Activated T-cell treated with anti-CD3 and anti-CD28 coated beads, Interleukin-2, amount 50 U/mL, for 72 hours (primary cell): ENCODE results near the gene BCAP31. TPM values are rescaled to one million over a fixed set of nuclear protein-coding genes. Genes with fewer than 3 reads are reported as not detected.
A peak's percentile ranks its signal among the peaks of the same experiment; 100 is the strongest.
"Not testable (repeated sequence)": the region's sequence is repeated elsewhere in the genome, so short reads cannot be mapped to it uniquely, and the experiment has no call there.

Source experiments
- ATAC-seq, 2 donors: fragments of 150-1000 bp; cut with Tn5 transposase; replicated peaks in 1 of 2; 2 replicates each; pipeline ENCODE4 v1.10.0; 2021; ENCODE audit warnings: moderate library complexity in 2 of 2, mild to moderate bottlenecking in 1 of 2
- DNase-seq, 2 donors: peaks; one replicate each; pipeline ENCODE4 v3.0.0; 2021 to 2022; ENCODE audit warnings: mixed read lengths in 1 of 2
- H3K27ac Mint-ChIP-seq: one replicate; pipeline ENCODE4 v1.8.0; 2022; ENCODE audit warnings: mild to moderate bottlenecking, moderate library complexity, mixed read lengths
- H3K27me3 Mint-ChIP-seq: one replicate; pipeline ENCODE4 v1.8.0; 2022; ENCODE audit warnings: low read depth, mixed read lengths
- H3K36me3 Mint-ChIP-seq, 2 donors: one replicate each; pipeline ENCODE4 v1.8.0; 2022; ENCODE audit warnings: mixed read lengths in 2 of 2, mild to moderate bottlenecking in 1 of 2; ENCODE audit not compliant: insufficient read depth in 2 of 2
- H3K4me1 Mint-ChIP-seq: one replicate; pipeline ENCODE4 v1.8.0; 2022; ENCODE audit warnings: low read depth, mixed read lengths
- H3K4me3 Mint-ChIP-seq, 2 donors: one replicate each; pipeline ENCODE4 v1.8.0; 2022; ENCODE audit warnings: mild to moderate bottlenecking in 2 of 2, mixed read lengths in 2 of 2, moderate library complexity in 2 of 2
- H3K9me3 Mint-ChIP-seq, 2 donors: one replicate each; pipeline ENCODE4 v1.8.0; 2022; ENCODE audit warnings: mixed read lengths in 2 of 2
- total RNA-seq, 2 donors: library from RNA; stranded (reverse); gene quantifications; one replicate each; pipeline ENCODE4 v1.2.3, GENCODE V29; 2022

Gene BCAP31
- total RNA-seq, 2 donors from 2014 or later: 91.5 to 94.1 TPM

DNA sequence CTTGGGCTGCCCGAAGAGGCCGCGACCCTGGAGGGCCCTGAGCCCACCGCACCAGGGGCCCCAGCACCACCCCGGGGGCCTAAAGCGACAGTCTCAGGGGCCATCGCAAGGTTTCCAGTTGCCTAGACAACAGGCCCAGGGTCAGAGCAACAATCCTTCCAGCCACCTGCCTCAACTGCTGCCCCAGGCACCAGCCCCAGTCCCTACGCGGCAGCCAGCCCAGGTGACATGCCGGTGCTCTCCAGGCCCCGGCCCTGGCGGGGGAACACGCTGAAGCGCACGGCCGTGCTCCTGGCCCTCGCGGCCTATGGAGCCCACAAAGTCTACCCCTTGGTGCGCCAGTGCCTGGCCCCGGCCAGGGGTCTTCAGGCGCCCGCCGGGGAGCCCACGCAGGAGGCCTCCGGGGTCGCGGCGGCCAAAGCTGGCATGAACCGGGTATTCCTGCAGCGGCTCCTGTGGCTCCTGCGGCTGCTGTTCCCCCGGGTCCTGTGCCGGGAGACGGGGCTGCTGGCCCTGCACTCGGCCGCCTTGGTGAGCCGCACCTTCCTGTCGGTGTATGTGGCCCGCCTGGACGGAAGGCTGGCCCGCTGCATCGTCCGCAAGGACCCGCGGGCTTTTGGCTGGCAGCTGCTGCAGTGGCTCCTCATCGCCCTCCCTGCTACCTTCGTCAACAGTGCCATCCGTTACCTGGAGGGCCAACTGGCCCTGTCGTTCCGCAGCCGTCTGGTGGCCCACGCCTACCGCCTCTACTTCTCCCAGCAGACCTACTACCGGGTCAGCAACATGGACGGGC lies 1.0 kb upstream of the BCAP31 start:
- no peak for ATAC-seq
- Mint-ChIP-seq H3K36me3 (peaks cover 0 to 2% of the 10 kb centered on the region in 2 donors), H3K4me1 (peaks cover 19% of the 10 kb centered on the region), H3K27ac (peak overlapping the region; percentile 33), H3K27me3 (peaks cover 5% of the 10 kb centered on the region), H3K9me3 (no peaks in the 10 kb centered on the region), H3K4me3 (peak overlapping the region; percentile 65 to 73)
- DNase-seq: peak; percentile 14 to 22

DNA sequence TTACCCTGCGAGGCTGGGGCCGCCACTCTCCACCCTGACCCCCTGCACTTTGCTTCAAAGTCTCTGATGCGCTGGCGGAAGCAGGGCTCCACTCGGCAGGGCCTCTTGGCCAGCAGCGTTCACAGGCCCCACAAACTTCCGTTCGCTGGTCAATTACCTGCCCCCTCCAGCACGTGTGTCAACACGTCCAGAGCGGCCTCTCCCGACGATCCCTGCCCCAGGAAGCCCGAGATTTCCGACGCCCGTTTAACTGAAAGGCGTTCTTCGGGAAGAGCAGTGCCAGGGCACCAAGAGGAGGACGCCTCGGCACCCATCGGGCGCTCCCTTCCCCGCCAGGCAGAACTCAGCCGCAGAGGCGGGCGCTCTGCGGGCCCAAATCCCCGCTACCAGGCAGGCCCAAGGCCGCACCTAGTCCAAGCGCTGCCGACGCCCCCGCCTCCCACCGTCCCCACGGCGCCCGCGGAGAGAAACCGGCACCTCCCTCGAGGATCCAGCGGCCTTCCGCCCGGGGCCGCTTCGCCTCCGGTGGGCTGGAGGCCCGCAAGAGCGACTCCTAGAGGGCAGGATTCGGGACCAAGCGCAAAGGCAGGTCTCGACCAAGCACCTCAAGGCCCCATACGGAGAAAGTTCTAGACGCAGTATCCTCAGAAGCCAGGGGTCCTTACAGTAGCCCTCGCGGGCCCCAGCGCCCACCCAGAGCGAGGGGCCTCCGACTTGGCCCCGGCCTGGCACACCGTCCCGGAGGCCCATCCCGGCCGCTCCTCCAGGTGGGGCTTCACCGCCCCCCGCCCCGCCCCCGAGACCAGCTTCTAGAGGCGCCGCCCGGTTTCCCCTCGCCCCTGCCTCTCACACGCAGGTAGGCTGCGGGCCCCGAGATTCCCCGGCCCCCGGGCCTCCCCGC lies 586 bp downstream of the BCAP31 start:
- Mint-ChIP-seq H3K4me3 (peak overlapping the region; percentile 88 to 89), H3K36me3 (peaks cover 0 to 6% of the 10 kb centered on the region in 2 donors), H3K4me1 (peaks cover 23% of the 10 kb centered on the region), H3K27me3 (peaks cover 5% of the 10 kb centered on the region), H3K9me3 (no peaks in the 10 kb centered on the region), H3K27ac (peak overlapping the region; percentile 72)
- ATAC-seq: peak; percentile 49 to 61
- peak; percentile 66 to 69 for DNase-seq

DNA sequence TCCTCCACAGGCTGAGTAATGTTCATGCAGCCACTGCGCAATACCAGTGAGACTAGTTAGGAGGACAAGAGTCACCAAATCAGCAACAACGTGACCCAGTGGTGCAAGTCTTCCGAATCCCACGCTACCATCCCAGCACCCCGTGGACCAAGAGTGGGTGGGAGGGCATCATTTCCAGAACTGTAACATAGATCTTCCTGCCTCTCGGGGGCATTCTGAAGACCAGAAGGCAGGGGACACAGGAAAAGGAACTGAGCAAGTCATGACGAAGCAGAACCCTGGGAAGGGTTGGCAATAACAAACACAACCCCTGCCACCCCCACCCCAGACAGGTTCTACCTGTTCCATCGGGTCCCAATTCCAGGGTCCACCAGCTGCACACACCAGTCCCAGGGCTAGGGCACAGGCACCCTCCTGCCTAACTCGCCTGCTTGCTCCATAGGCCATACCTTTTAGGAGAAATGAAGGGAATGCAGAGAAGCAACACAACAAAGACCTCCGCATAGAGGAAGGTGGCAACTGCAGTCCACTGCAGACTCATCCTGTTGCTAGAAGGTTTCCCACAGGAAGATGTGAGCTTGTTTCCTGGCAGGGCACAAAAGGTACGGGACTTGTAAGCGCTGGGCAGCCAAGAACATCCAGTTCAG lies 1.4 kb downstream of the BCAP31 start:
- Mint-ChIP-seq H3K4me1 (peaks cover 23% of the 10 kb centered on the region), H3K27me3 (peaks cover 6% of the 10 kb centered on the region), H3K9me3 (no peaks in the 10 kb centered on the region), H3K27ac (peak overlapping the region; percentile 74), H3K36me3 (peaks cover 0 to 7% of the 10 kb centered on the region in 2 donors), H3K4me3 (peak overlapping the region; percentile 88 to 89)
- DNase-seq: no peak
- no peak for ATAC-seq

DNA sequence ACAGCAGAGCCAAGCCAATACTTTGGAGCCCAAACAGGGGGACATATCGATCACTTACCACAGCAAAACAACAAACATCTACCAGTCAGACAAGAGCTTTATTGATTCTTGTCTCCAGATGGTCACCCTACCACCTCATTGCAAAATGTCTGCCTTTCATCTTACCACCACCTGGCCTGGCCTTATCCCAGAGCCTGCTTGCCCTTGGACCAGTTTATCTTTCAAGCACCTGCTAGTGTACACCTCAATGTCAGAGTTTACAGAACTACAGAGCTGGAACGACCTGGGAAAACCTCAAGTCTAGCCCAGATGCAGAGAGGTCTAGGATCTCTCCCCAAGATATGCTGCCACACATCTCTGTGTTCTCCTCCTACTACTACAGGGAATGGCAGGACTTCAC lies 4.5 kb downstream of the BCAP31 start:
- Mint-ChIP-seq H3K9me3 (no peaks in the 10 kb centered on the region), H3K4me3 (no peak overlapping the region), H3K4me1 (peaks cover 16% of the 10 kb centered on the region), H3K27me3 (peaks cover 6% of the 10 kb centered on the region), H3K36me3 (peaks cover 0 to 12% of the 10 kb centered on the region in 2 donors), H3K27ac (no peak overlapping the region)
- ATAC-seq (no peak), DNase-seq (no peak)

DNA sequence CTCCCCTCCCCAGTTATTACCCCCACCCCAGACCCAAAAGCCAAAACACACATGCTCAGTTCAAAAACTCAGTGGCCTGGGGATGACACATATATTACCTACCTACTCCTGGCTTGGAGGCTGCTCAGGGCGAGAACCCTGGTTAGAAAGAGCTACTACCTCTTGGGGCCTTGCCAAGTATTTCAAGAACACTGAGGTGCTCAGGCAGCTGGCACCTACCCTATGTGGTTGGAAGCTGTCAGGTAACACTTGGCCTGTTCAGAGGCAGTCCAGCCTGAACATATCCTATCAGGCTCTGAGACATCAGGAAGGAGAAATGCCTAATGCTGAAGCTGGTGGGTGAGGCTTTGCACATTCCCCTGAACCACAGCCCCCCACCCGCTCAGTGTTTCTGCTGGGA lies 4.9 kb downstream of the BCAP31 start:
- Mint-ChIP-seq H3K27me3 (peaks cover 6% of the 10 kb centered on the region), H3K36me3 (peaks cover 0 to 12% of the 10 kb centered on the region in 2 donors), H3K4me1 (peaks cover 16% of the 10 kb centered on the region), H3K27ac (no peak overlapping the region), H3K4me3 (no peak overlapping the region), H3K9me3 (no peaks in the 10 kb centered on the region)
- ATAC-seq: no peak
- DNase-seq: no peak

DNA sequence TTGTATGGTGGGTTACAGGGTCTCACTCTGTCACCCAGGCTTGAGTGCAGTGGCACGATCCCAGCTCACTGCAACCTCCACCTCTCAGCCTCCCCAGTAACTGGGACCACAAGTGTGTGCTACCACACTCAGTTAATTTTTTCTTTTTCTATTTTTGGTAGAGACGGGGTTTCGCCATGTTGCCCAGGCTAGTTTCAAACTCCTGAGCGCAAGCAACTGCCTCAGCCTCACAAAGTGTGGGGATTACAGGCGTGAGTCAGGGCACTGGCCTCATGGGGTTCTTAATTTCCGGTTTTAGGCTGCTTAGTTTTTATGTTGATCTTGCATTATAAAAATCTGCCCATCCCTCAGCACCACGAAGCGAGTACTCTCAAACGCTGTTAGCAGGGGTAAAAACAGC lies 6.7 kb downstream of the BCAP31 start:
- Mint-ChIP-seq H3K4me1 (peaks cover 11% of the 10 kb centered on the region), H3K36me3 (peaks cover 3 to 10% of the 10 kb centered on the region in 2 donors), H3K4me3 (no peak overlapping the region), H3K27ac (no peak overlapping the region), H3K27me3 (peaks cover 12% of the 10 kb centered on the region), H3K9me3 (no peaks in the 10 kb centered on the region)
- DNase-seq (no peak), ATAC-seq (no peak)

DNA sequence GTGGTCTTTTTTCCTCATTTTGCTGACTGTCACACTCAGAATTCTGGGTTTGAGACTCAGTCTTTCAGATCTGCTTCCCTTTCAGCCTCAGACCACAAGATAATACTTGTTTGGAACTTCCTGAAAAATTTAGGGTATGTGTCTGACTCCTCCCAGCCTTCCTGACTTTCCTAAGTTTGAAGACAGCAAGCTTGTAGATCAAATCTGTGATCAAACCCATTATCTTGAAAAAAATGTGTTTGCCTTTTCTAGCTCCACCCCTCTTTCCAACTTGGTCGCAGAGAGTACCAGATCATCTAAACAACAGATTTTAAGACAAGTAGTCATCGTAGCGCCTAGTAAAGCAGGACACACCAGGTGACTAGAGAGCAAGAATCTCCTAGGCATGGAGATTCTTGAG lies 9.9 kb downstream of the BCAP31 start:
- H3K27me3 Mint-ChIP-seq: peaks cover 12% of the 10 kb centered on the region
- H3K9me3 Mint-ChIP-seq: no peaks in the 10 kb centered on the region
- no peak overlapping the region for H3K4me3 Mint-ChIP-seq
- peak overlapping the region; percentile 15 for H3K27ac Mint-ChIP-seq
- ATAC-seq (no peak), DNase-seq (no peak)
- peaks cover 3 to 15% of the 10 kb centered on the region in 2 donors for H3K36me3 Mint-ChIP-seq
- H3K4me1 Mint-ChIP-seq: peaks cover under 1% of the 10 kb centered on the region

DNA sequence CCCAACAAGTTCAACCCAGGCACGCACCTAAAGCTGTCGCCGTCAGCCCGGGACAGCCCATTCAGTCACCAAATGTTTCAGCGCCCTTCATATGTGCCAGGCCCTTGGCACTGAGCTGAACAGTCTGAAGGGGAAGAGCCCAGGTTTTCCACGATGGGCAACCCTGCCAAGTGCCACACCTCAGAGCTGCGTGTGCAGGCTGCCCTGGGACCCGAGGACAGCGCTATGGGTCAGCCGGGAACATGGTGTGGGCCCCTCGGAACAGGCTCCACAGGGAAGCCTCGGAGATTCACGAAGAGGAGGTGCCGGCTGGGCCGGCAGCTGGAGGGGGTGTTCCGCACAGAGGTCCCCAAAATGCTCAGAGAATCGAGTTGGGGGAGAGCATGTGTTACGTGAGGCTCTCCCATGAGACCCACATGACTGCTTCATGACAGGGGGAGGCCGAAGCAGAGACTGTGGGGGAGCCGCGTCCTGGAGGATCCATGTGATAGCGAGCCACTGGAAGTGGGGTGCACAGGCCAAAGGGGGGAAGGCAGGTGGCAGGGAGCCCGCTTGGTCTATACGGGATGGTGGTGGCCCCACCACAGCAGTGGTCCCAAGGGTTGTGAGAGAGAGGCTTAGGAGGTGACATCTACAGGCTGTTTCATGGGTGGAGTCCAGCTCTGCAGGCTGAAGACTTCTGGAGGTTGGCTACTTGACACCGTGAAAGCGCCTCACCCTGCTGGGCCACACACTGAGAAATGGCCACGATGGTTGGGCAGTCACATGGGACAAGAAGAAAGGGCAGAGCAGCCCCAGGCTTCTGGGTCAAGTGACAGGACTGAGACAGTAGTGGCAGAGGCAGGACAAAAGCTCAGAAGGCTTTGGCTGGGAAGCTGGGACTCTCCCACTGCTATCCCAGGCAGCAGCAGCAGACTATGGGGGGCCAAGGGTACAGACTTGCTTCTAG lies 14.2 kb downstream of the BCAP31 start:
- Mint-ChIP-seq H3K27me3 (peaks cover 15% of the 10 kb centered on the region), H3K36me3 (peaks cover 3 to 5% of the 10 kb centered on the region in 2 donors), H3K9me3 (no peaks in the 10 kb centered on the region), H3K27ac (no peak overlapping the region), H3K4me3 (no peak overlapping the region), H3K4me1 (peaks cover 4% of the 10 kb centered on the region)
- no peak for ATAC-seq
- DNase-seq: no peak

DNA sequence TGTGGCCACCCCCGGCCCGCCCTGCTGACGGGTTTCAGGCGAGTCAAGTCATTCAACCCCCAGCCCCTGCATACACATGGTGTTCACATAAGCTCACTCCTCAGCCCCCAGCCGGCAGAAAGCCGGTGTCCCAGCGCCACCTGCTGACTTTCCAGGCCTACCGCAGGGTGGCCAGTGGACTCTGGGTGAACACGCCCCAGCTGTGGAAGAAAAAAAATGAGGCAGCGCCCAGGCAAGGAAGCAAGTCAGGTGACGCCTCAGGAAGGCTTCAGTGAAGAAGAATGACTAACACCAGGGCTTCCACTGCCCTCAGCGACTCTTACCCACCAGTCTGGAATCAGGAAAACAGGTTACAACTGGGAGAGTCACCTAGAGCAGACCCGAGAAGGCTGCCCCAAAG lies 15.8 kb downstream of the BCAP31 start:
- H3K27ac Mint-ChIP-seq: no peak overlapping the region
- H3K36me3 Mint-ChIP-seq: peaks cover under 1 to 5% of the 10 kb centered on the region in 2 donors
- H3K9me3 Mint-ChIP-seq: no peaks in the 10 kb centered on the region
- DNase-seq (peak; percentile 45 to 46), ATAC-seq (peak; percentile 65 to 69)
- H3K4me1 Mint-ChIP-seq: peaks cover 4% of the 10 kb centered on the region
- no peak overlapping the region for H3K4me3 Mint-ChIP-seq
- peaks cover 13% of the 10 kb centered on the region for H3K27me3 Mint-ChIP-seq

DNA sequence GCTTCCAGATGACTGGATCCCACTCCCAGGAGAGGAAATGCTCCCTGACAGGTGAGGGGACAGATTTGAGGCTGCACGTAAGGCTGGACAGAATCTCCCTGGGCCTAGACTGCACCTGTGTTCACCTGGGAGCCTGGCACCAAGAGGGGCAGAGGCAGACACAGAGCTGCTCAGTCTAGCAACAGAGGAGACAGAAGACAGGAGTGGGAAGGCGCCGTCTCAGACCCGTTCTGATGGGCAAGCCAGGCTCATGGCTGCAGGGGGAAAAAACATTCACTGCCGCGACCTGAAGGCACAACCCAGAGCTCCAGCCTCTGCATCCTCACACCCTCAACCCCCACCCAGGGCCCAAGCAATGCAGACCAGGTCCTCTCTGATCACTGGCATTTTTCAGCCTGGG lies 16.8 kb downstream of the BCAP31 start:
- H3K36me3 Mint-ChIP-seq: peaks cover 0 to 5% of the 10 kb centered on the region in 2 donors
- no peaks in the 10 kb centered on the region for H3K9me3 Mint-ChIP-seq
- DNase-seq (no peak), ATAC-seq (no peak)
- H3K4me3 Mint-ChIP-seq: no peak overlapping the region
- peaks cover 9% of the 10 kb centered on the region for H3K27me3 Mint-ChIP-seq
- H3K27ac Mint-ChIP-seq: no peak overlapping the region
- peaks cover 4% of the 10 kb centered on the region for H3K4me1 Mint-ChIP-seq

DNA sequence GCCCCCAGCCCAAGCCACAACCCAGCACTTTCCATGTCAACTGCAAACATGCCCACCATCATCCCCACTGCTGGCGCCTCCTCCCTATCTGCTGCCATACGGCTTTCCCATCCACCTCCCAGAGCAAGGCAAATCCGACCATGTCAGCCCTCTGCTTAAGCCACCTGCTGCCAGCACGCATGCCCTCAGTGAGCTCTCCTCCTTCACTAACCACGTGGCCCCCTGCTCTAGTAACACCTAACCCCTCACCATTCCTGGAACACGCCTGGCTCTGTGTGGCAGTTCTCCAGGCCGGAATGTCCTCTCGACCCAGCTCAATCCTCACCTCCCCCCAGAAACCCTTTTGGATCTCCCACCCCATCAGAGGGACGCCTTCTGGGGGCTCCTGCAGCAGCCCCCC lies 17.4 kb downstream of the BCAP31 start:
- Mint-ChIP-seq H3K9me3 (no peaks in the 10 kb centered on the region), H3K27ac (peak overlapping the region; percentile 33)

DNA sequence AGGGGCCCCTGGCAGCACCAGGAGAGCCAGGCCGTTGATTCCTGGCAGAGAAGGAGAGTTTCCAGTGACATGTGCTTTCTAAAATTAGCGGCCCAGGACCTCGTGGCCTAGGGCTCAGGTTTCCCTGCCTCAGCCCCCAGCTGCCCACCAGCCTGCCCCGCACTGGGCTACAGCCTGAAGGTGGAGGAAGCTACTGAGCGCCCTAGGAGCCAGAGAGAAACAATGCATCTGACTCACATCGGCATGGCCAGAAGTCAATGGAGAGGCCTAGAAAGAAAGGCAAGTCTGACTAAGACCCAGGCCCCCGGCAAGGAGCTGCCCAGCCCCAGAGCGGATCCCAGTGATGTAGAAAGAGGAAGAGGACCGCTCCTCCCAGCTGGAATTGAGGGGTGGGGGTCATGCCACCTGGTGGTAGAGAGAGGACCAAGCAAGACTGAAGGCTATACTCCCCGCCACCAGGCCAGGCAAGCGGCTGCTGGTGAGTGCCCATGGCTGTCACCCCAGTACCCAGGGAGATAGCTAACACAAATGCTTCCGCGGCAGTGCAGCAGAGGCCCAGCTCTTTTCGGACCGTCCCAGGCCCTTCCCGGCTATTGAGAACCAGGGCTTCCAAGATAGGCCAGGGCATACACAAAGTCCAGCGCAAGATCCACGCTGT lies 18.7 kb downstream of the BCAP31 start:
- not testable (repeated sequence) for H3K36me3 Mint-ChIP-seq, ATAC-seq, H3K9me3 Mint-ChIP-seq, H3K27me3 Mint-ChIP-seq, H3K4me3 Mint-ChIP-seq, H3K4me1 Mint-ChIP-seq, DNase-seq, H3K27ac Mint-ChIP-seq

More for the DNA sequence above, 17.4 kb downstream of the BCAP31 start:
- H3K36me3 Mint-ChIP-seq: peaks cover 0 to 5% of the 10 kb centered on the region in 2 donors
- H3K4me1 Mint-ChIP-seq: peaks cover 4% of the 10 kb centered on the region
- H3K4me3 Mint-ChIP-seq: no peak overlapping the region
- ATAC-seq: no peak
- peaks cover 9% of the 10 kb centered on the region for H3K27me3 Mint-ChIP-seq
- DNase-seq: no peak
